Naive thymus-derived CD8-positive, alpha-beta T cell (primary cell): ENCODE data around the gene RASA3. TPM values are rescaled to one million over a fixed set of nuclear protein-coding genes. Genes with fewer than 3 reads are reported as not detected.
"Not testable (repeated sequence)": the region's sequence is repeated elsewhere in the genome, so short reads cannot be mapped to it uniquely, and the experiment has no call there.

ENCODE experiments used
- ATAC-seq, 2 donors: fragments of 150-1000 bp; cut with Tn5 transposase in 1 of 2; sonication (Bioruptor Pico), chemical (Tn5 transposase) in 1 of 2; 1 replicate in 1 of 2; 2 replicates in 1 of 2; pipeline ENCODE4 v1.10.0; 2021; ENCODE audit warnings: mild to moderate bottlenecking in 2 of 2, moderate library complexity in 2 of 2
- POLR2A ChIA-PET: fragments of 350-600 bp; sonication (Branson Sonifier 250); formaldehyde crosslinking; loops from one replicate; lab custom pipeline; 2021; ENCODE audit warnings: antibody characterized with exemption; lab: Charles Lee
- DNase-seq, 10 donors: peaks; one replicate each; pipeline versions ENCODE4 v3.0.0 to v3.0.0-alpha.2; 2020 to 2022
- H3K27ac Mint-ChIP-seq, 10 donors: one replicate each; pipeline ENCODE4 v1.8.0; 2020 to 2022; ENCODE audit warnings: mild to moderate bottlenecking in 10 of 10, mixed read lengths in 10 of 10, moderate library complexity in 4 of 10, inconsistent platforms in 1 of 10
- H3K27me3 Mint-ChIP-seq, 5 donors: one replicate each; pipeline ENCODE4 v1.8.0; 2021 to 2022; ENCODE audit warnings: mixed read lengths in 5 of 5
- H3K36me3 Mint-ChIP-seq, 3 donors: one replicate each; pipeline ENCODE4 v1.8.0; 2020 to 2022; ENCODE audit warnings: mixed read lengths in 3 of 3, mild to moderate bottlenecking in 2 of 3, inconsistent platforms in 1 of 3
- H3K4me1 Mint-ChIP-seq, 4 donors: one replicate each; pipeline ENCODE4 v1.8.0; 2021 to 2022; ENCODE audit warnings: mixed read lengths in 4 of 4
- H3K4me3 Mint-ChIP-seq, 10 donors: one replicate each; pipeline ENCODE4 v1.8.0; 2020 to 2022; ENCODE audit warnings: mild to moderate bottlenecking in 10 of 10, mixed read lengths in 10 of 10, moderate library complexity in 6 of 10, inconsistent platforms in 1 of 10
- H3K9me3 Mint-ChIP-seq, 9 donors: one replicate each; pipeline ENCODE4 v1.8.0; 2020 to 2022; ENCODE audit warnings: mixed read lengths in 9 of 9, mild to moderate bottlenecking in 3 of 9, inconsistent platforms in 1 of 9, moderate library complexity in 1 of 9
- polyA plus RNA-seq, 3 donors: library from polyadenylated mRNA; unstranded; fragments of 300-500 nt; fragmentation: Illumina TruSeq; gene quantifications; one replicate each; pipeline ENCODE4 v1.2.3, GENCODE V29; 2021
- total RNA-seq, 8 experiments: library from RNA in 2 of 8; stranded (reverse) in 2 of 8; gene quantifications; one replicate each; pipeline ENCODE4 v1.2.3 and lab custom pipeline; 2021 to 2026

RASA3 gene
- total and polyA plus RNA-seq, 5 experiments from 2014 or later = 62.2 to 196 (median 169) TPM

- H3K27me3 Mint-ChIP-seq = no peaks in the 10 kb centered on the region
- H3K9me3 Mint-ChIP-seq = peaks cover 0 to 3% (median 0%) of the 10 kb centered on the region in 9 donors
- H3K4me1 Mint-ChIP-seq = peaks cover 0 to 17% (median 6%) of the 10 kb centered on the region in 4 donors
- DNase-seq (no peak), ATAC-seq (no peak)
- H3K36me3 Mint-ChIP-seq = peaks cover 0 to 80% (median 4%) of the 10 kb centered on the region in 3 donors
- POLR2A ChIA-PET = no interaction called here
- peak overlapping the region in 1 of 10 donors; percentile 48 for H3K4me3 Mint-ChIP-seq
- peak overlapping the region in 2 of 10 donors; percentile 39 to 65 for H3K27ac Mint-ChIP-seq
Observed at GRCh38 chr13:114022876-114023275, 109.5 kb downstream of the RASA3 start.

GRCh38 chr13:114022309-114022669, 110.1 kb downstream of the RASA3 start:
- POLR2A ChIA-PET = interaction anchor here (1.1 kb wide), 2 partner anchors 10 to 89 kb away, joined by 3 read pairs; no protein-coding TSS in a partner anchor
- Mint-ChIP-seq H3K27ac (peak overlapping the region in 1 of 10 donors; percentile 10), H3K4me1 (peaks cover 0 to 12% (median 6%) of the 10 kb centered on the region in 4 donors), H3K27me3 (no peaks in the 10 kb centered on the region), H3K4me3 (no peak overlapping the region), H3K9me3 (peaks cover 0 to 3% (median 0%) of the 10 kb centered on the region in 9 donors), H3K36me3 (peaks cover 0 to 82% (median 4%) of the 10 kb centered on the region in 3 donors)
- ATAC-seq = no peak
- no peak for DNase-seq

GRCh38 chr13:114021464-114022308, 110.7 kb downstream of the RASA3 start:
- Mint-ChIP-seq H3K27me3 (no peaks in the 10 kb centered on the region), H3K27ac (peak overlapping the region in 3 of 10 donors; percentile 10 to 38 (median 34)), H3K36me3 (peaks cover 0 to 82% (median 7%) of the 10 kb centered on the region in 3 donors), H3K4me1 (peaks cover 0 to 8% (median 6%) of the 10 kb centered on the region in 4 donors), H3K9me3 (peaks cover 0 to 3% (median 0%) of the 10 kb centered on the region in 9 donors), H3K4me3 (peak overlapping the region in 1 of 10 donors; percentile 24)
- ATAC-seq (no peak), DNase-seq (no peak)
- POLR2A ChIA-PET = interaction anchor here (1.1 kb wide), 2 partner anchors 9 to 89 kb away, joined by 3 read pairs; no protein-coding TSS in a partner anchor

GRCh38 chr13:114020750-114021463, 111.5 kb downstream of the RASA3 start:
- H3K4me1 Mint-ChIP-seq = peaks cover 0 to 7% (median 6%) of the 10 kb centered on the region in 4 donors
- H3K27ac Mint-ChIP-seq = peak overlapping the region in 4 of 10 donors; percentile 13 to 73 (median 27)
- no peaks in the 10 kb centered on the region for H3K27me3 Mint-ChIP-seq
- no peak overlapping the region for H3K4me3 Mint-ChIP-seq
- peaks cover 0 to 3% (median 0%) of the 10 kb centered on the region in 9 donors for H3K9me3 Mint-ChIP-seq
- DNase-seq = no peak
- no peak for ATAC-seq
- peaks cover 0 to 82% (median 12%) of the 10 kb centered on the region in 3 donors for H3K36me3 Mint-ChIP-seq
- POLR2A ChIA-PET = interaction anchor here (1.1 kb wide), 2 partner anchors 8 to 90 kb away, joined by 3 read pairs; no protein-coding TSS in a partner anchor

GRCh38 chr13:114020134-114020533, 112.3 kb downstream of the RASA3 start:
- peak overlapping the region in 2 of 10 donors; percentile 10 to 34 for H3K27ac Mint-ChIP-seq

GRCh38 chr13:114019367-114019766, 113.1 kb downstream of the RASA3 start:
- peak overlapping the region in 3 of 10 donors; percentile 61 to 82 (median 77) for H3K27ac Mint-ChIP-seq
- peak overlapping the region in 3 of 10 donors; percentile 14 to 48 (median 22) for H3K4me3 Mint-ChIP-seq

More at GRCh38 chr13:114020134-114020533, 112.3 kb downstream of the RASA3 start:
- H3K4me3 Mint-ChIP-seq, H3K27me3 Mint-ChIP-seq, H3K4me1 Mint-ChIP-seq, H3K9me3 Mint-ChIP-seq, ATAC-seq, DNase-seq, POLR2A ChIA-PET: not testable (repeated sequence)
- H3K36me3 Mint-ChIP-seq = peaks cover 0 to 79% (median 12%) of the 10 kb centered on the region in 3 donors

GRCh38 chr13:114018461-114019055, 113.9 kb downstream of the RASA3 start:
- POLR2A ChIA-PET = interaction anchor here (0.6 kb wide), 1 partner anchor 29 kb away, joined by 3 read pairs; no protein-coding TSS in a partner anchor
- peaks cover 0 to 3% (median 0%) of the 10 kb centered on the region in 9 donors for H3K9me3 Mint-ChIP-seq
- peak overlapping the region in 2 of 10 donors; percentile 38 to 45 for H3K27ac Mint-ChIP-seq
- H3K4me1 Mint-ChIP-seq = peaks cover 0 to 2% (median 2%) of the 10 kb centered on the region in 4 donors
- H3K27me3 Mint-ChIP-seq = no peaks in the 10 kb centered on the region
- DNase-seq (no peak), ATAC-seq (no peak)
- peak overlapping the region in 1 of 10 donors; percentile 18 for H3K4me3 Mint-ChIP-seq
- H3K36me3 Mint-ChIP-seq = peaks cover 0 to 72% (median 9%) of the 10 kb centered on the region in 3 donors

More at GRCh38 chr13:114019367-114019766, 113.1 kb downstream of the RASA3 start:
- peak in 8 of 10 donors; percentile 35 to 57 (median 42) for DNase-seq
- ATAC-seq = peak; percentile 59 to 68
- POLR2A ChIA-PET = no interaction called here
- peaks cover 0 to 4% (median 2%) of the 10 kb centered on the region in 4 donors for H3K4me1 Mint-ChIP-seq
- no peaks in the 10 kb centered on the region for H3K27me3 Mint-ChIP-seq
- peaks cover 0 to 80% (median 12%) of the 10 kb centered on the region in 3 donors for H3K36me3 Mint-ChIP-seq
- peaks cover 0 to 3% (median 0%) of the 10 kb centered on the region in 9 donors for H3K9me3 Mint-ChIP-seq

- Mint-ChIP-seq H3K4me3 (no peak overlapping the region), H3K27me3 (no peaks in the 10 kb centered on the region), H3K27ac (peak overlapping the region in 3 of 10 donors; percentile 11 to 81 (median 45)), H3K9me3 (peaks cover 0 to 3% (median 0%) of the 10 kb centered on the region in 9 donors), H3K36me3 (peaks cover 0 to 66% (median 8%) of the 10 kb centered on the region in 3 donors), H3K4me1 (peaks cover 0 to 2% (median under 1%) of the 10 kb centered on the region in 4 donors)
- ATAC-seq (no peak), DNase-seq (no peak)
- POLR2A ChIA-PET = no interaction called here
Observed at GRCh38 chr13:114017966-114018365, 114.5 kb downstream of the RASA3 start.

GRCh38 chr13:114017028-114017630, 115.3 kb downstream of the RASA3 start:
- POLR2A ChIA-PET = no interaction called here
- H3K9me3 Mint-ChIP-seq = no peaks in the 10 kb centered on the region
- ATAC-seq (no peak), DNase-seq (no peak)
- H3K27ac Mint-ChIP-seq = peak overlapping the region in 5 of 10 donors; percentile 48 to 75 (median 57)
- peak overlapping the region in 3 of 10 donors; percentile 28 to 57 (median 45) for H3K4me3 Mint-ChIP-seq
- H3K4me1 Mint-ChIP-seq = peaks cover 0 to 2% (median under 1%) of the 10 kb centered on the region in 4 donors
- H3K36me3 Mint-ChIP-seq = peaks cover 0 to 62% (median 8%) of the 10 kb centered on the region in 3 donors
- H3K27me3 Mint-ChIP-seq = no peaks in the 10 kb centered on the region

- DNase-seq (no peak), ATAC-seq (no peak)
- Mint-ChIP-seq H3K36me3 (peaks cover 0 to 57% (median 8%) of the 10 kb centered on the region in 3 donors), H3K27ac (peak overlapping the region in 7 of 10 donors; percentile 11 to 75 (median 66)), H3K4me3 (peak overlapping the region in 3 of 10 donors; percentile 28 to 57 (median 45)), H3K9me3 (no peaks in the 10 kb centered on the region), H3K27me3 (no peaks in the 10 kb centered on the region), H3K4me1 (peaks cover 0 to 2% (median under 1%) of the 10 kb centered on the region in 4 donors)
- POLR2A ChIA-PET = interaction anchor here (0.5 to 1.3 kb wide), 5 partner anchors 42 to 94 kb away, joined by 3 to 4 read pairs (median 3); no protein-coding TSS in a partner anchor
Observed at GRCh38 chr13:114016321-114017027, 115.9 kb downstream of the RASA3 start.

- H3K27ac Mint-ChIP-seq = peak overlapping the region in 7 of 10 donors; percentile 11 to 86 (median 63)
- ATAC-seq (no peak), DNase-seq (no peak)
- peak overlapping the region in 3 of 10 donors; percentile 28 to 57 (median 28) for H3K4me3 Mint-ChIP-seq
- peaks cover 0 to 2% (median 0%) of the 10 kb centered on the region in 9 donors for H3K9me3 Mint-ChIP-seq
- peaks cover 3 to 52% (median 12%) of the 10 kb centered on the region in 3 donors for H3K36me3 Mint-ChIP-seq
- H3K4me1 Mint-ChIP-seq = peaks cover 2 to 6% (median 4%) of the 10 kb centered on the region in 4 donors
- POLR2A ChIA-PET = interaction anchor here (0.8 to 1.3 kb wide), 4 partner anchors 42 to 94 kb away, joined by 3 to 4 read pairs (median 3); no protein-coding TSS in a partner anchor
- no peaks in the 10 kb centered on the region for H3K27me3 Mint-ChIP-seq
Observed at GRCh38 chr13:114015969-114016295, 116.5 kb downstream of the RASA3 start.
